ENCODE measurements around the gene MTAP.

MTAP gene

DNA sequence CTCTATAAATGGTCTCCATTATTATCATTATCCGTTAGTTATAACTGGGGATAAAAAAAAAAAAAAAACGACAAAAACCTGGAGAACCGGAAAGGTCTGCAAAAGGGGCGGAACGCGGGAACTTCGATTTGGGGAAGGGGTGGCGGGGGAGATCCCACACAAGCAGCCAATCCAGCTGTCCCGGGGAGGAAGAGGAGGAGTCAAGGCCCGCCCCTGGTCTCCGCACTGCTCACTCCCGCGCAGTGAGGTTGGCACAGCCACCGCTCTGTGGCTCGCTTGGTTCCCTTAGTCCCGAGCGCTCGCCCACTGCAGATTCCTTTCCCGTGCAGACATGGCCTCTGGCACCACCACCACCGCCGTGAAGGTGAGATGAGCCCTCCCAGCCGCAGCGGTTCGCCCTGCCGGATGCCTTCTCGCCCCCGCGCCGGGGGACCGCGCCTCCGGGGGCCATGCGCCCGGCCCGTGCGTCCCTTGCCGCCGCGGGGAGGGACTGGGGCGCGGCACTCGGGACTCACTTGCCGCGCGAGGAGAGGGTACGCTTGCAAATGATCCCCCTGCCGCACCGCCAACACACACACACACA, at the start of gene MTAP:
Gene MTAP (plus strand): TSS at position 219 of the 583 bp plus-strand sequence. CDS start 113 bp downstream, at position 332.
- peak; percentile 96 for DNase-seq (ENCODE audit: low spot score)

GRCh38 chr9:21753523-21753922, 48.9 kb upstream of the MTAP start:
- DNase-seq (ENCODE audit: low spot score) = no peak

- DNase-seq (ENCODE audit: low spot score) = no peak
Observed at GRCh38 chr9:21754741-21755140, 47.7 kb upstream of the MTAP start.

DNA sequence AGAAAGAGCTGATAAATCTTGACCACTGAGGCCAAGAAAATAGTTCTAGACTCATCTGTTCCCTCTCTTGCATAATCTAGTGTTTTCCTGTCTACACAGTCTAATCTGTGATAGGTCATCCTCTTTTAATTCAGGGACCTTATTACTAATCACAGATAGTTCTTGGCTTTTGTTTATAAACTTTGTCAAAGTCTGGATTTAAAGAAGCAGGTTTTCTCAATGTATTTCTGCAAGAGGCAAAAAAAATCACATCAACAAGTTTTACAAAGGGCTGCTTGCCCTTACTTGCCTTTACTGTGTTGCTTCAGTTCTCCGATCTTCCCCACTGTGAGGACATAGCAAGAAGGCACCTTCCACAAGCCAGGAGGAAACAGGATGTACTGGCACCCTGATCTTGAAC, 43.9 kb upstream of the MTAP start:
- no peak for DNase-seq (ENCODE audit: low spot score)

DNA sequence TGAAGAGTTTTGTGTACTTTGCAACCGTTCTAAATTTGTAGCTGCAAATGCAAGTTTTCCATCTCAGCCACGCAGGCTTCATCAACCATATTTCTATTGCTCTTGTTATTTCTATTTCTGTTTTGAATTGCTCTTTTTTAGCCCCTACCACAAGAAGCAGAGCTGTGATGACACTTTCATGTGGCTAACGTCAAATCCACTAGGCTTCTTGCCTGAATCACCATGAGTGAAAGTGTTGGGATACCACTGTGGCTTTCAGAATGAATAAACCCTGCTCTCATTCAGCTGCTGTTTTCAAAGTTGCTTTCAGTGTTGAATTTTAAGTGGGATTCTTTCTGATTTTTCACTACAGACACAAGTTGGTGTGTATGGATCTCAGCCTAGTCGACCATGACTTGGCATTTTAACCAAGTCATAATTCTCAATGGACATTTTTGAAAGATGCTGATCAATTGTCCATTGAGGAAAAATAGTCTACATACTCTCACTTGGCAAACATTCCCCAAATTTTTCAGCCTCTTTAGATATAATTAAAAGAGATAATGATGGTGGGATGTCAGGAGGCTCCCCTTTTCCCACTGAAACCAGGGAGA, 41.0 kb upstream of the MTAP start:
- DNase-seq (ENCODE audit: low spot score) = no peak

- DNase-seq (ENCODE audit: low spot score) = no peak
Observed at GRCh38 chr9:21762064-21762463, 40.4 kb upstream of the MTAP start.

DNA sequence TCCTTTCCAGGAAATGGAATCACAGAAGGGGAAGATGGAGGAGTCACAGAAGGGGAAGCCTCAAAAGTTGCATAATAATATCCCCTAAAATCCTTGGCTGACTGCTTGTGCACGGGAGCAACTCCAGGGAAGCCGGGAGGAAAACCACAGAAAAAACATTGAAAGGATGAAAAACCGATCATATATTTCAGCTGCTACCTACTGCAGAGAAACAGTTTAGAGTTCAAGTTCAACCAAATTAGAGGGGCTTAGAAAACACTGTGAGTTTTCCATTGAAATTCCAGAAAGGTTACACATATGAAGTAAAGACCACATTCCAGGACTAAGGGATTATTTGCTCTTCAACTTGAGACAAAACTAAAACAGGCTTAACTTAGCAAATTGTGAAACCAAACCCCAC, 37.6 kb upstream of the MTAP start:
- no peak for DNase-seq (ENCODE audit: low spot score)

- no peak for DNase-seq (ENCODE audit: low spot score)
Observed at GRCh38 chr9:21766096-21766495, 36.3 kb upstream of the MTAP start.

DNA sequence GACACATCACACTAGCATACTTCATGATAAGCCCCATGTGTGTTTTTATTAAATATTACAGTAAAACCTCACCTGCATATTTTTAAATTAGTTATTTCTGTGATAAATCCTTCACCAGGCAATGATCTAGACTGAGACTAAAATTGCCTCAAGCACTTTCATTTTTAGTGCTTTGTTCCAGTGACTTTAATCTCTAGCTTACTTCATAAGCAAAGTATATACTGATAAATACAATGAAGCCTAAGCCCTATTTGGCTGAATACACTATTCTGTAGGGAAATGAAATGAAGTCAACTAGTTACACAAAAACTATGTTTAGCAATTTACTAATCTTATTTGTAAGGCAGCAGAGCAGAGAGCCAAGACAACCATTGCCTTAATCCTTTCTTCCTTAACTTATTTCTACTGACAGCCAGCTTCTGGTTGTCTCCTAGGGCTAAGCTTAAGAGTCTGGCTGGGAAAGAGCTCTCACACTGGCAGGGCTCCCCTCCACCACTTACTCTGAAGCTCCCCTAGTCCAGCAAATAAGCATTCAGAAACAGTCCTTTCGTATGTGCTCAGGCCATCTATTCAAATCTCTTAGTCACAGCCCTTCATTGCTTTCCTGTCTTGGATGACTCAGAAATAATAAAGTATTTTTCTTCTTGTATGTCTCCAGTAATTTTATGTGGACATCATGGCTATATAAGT, 31.4 kb upstream of the MTAP start:
- no peak for DNase-seq (ENCODE audit: low spot score)

GRCh38 chr9:21777701-21778100, 24.7 kb upstream of the MTAP start:
- DNase-seq (ENCODE audit: low spot score) = no peak

DNA sequence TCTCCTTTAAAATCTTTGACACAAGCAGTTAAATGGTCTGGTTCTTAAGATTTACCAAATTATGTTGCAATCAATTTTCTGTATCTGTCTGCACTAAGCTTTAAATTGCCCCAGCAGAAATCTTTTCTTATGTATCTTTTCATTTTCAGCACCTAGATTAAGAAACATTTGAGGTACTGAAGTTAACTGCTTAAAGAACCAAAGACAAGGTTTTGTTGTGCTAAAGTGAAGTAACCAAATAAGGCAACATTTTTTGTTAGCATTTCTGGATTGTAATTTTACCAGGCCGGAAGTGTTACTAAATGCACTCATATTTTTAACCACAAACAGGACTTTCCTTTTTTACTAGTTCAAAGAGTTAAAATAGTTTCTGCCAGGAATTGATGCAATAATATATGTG, 24.1 kb upstream of the MTAP start:
- DNase-seq (ENCODE audit: low spot score) = no peak

DNA sequence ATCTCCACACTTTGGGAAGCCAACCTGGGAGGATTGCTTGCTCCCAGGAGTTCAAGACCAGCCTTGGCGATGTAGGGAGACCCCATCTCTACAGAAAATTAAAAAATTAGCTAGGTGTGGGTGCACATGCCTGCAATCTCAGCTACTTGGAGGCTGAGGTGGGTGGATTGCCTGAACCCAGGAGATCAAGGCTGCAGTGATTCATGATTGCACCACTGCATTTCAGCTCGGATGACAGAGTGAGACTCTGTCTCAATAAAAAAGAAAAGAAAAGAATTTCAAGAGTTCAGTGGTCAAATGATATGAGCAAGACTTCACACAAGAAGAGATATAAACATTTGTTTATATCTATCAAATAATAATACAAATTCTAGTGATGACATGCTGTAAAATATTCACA, 23.0 kb upstream of the MTAP start:
- DNase-seq (ENCODE audit: low spot score) = no peak

DNA sequence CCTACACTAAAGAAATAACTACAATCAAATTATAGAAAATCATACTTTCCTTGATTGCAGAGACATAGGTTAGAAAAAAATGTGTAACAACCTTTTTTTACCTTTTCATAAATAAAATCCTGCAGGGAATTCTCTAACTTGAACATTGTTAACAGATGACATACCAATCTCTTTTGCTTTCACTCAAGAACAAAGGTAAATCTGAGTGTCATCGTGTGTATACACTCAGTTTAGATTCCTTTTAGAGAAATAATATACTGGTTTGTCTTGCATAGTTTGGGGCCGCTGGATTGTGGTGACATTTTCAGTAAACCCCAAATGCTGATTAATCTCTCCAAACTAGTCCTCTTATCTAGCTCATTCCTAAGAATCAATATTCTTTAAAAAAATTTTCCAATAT, 20.8 kb upstream of the MTAP start:
- DNase-seq (ENCODE audit: low spot score) = no peak

- DNase-seq (ENCODE audit: low spot score) = no peak
Observed at GRCh38 chr9:21782205-21782604, 20.2 kb upstream of the MTAP start.

- DNase-seq (ENCODE audit: low spot score) = no peak
Observed at GRCh38 chr9:21788752-21789151, 13.7 kb upstream of the MTAP start.

DNA sequence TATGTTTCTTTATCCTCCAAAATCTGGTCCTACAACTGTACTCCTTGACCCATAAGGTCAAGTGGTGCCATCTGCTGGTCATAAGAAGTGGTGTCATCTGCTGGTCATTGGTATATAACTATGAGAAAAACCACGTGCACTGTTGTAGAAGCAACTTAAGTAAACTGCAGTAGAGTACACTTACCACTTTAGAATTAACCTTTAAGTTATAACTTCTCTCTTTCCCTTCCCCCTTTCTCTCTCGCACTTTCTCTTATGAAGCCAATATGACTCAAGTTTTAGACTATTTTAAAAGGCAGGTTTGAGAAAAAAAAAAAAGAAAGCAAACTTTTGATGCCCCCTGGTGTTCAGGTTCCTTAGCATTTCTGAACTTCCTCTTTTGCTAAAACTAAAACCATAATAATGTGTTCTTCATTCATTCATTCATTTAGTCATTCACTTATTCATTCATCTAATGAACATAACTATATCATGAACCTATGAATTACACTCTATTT, 12.8 kb upstream of the MTAP start:
- peak; percentile 78 for DNase-seq (ENCODE audit: low spot score)

- no peak for DNase-seq (ENCODE audit: low spot score)
Observed at GRCh38 chr9:21795483-21795882, 7.0 kb upstream of the MTAP start.

- DNase-seq (ENCODE audit: low spot score) = no peak
Observed at GRCh38 chr9:21796768-21797167, 5.7 kb upstream of the MTAP start.

DNA sequence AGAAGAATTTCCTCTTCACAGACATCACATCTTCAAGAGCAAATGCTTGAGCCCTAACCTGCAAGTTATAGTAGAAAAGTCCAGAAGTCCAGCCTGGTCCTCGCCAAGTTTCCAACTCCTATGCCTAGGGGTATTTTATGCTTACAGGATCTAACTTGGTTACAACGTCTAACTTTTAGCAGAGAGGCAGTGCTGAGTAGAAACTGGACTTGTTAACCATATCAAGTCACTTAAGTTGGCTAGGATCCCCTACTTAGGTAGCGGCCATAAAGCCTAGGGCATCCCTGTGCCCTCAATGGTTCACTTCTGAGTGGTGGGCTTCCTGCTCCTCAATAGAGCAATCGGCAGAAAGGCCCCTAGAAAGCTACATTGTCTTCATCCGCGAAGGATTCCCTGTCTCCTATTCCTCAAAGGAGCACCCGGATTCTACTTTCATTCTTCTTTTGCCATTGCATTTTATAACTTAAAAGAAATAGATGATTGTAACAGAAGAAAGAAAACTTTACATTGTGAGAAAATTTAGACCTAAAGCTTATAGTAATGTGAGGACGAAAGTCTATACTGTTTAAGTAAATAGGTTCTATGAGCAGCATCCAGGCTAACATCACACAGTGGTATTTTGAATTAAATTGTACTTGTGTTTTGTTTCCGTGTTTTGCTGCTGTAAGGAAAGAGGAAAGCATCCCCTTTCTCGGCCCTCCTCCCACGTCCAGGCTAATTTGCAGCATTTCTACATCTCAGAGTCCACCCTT, 1.3 kb upstream of the MTAP start:
- DNase-seq (ENCODE audit: low spot score) = no peak

GRCh38 chr9:21801683-21802417, 586 bp upstream of the MTAP start:
- no peak for DNase-seq (ENCODE audit: low spot score)

DNA sequence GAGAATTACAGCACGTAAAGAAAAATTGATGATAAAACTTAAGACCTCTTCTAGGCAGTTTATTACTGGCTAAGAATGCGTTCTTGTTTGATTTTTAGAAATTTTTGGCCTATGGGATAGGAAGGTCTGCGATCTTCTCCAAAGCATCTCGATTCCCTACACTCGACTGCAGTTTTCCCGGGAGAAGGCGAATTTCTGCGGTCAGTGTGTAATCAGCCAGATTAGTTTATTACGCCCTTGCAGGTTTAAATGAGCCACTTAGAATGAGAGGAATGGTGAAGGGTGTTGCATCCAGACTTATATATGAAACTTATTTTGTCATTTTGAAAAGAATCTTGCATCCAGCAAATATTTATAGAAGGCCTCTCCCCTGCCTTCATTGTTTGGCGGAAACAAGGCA, 1.2 kb downstream of the MTAP start:
- DNase-seq (ENCODE audit: low spot score) = peak; percentile 15

- DNase-seq (ENCODE audit: low spot score) = no peak
Observed at GRCh38 chr9:21804331-21804730, 1.9 kb downstream of the MTAP start.

Measured in globus pallidus (tissue), 1 donor.